ENCODE measurements around the gene HSPB7.

- no peak for TF ChIP-seq CTCF (IDR thresholded peaks at IDR 0.05)
- TF ChIP-seq POLR2A (IDR thresholded peaks at IDR 0.05), result no peak
Measured at GRCh38 chr1:16005597-16005996, 12.2 kb downstream of the HSPB7 start.

Data from esophagus squamous epithelium (tissue), 4 donors.